ENCODE data around the gene SLC15A4.

- TF ChIP-seq CTCF (IDR thresholded peaks at IDR 0.05; ENCODE audit: low read length), result no peak
- no peak for TF ChIP-seq EZH2phosphoT487 (IDR thresholded peaks at IDR 0.05; ENCODE audit: low read length)
- no peak for TF ChIP-seq EZH2 (optimal IDR thresholded peaks at IDR 0.05; ENCODE audit: low read depth, low read length)
Observed at GRCh38 chr12:128852885-128853599, 29.3 kb upstream of the SLC15A4 start, which contains the start of gene GLT1D1.
